ENCODE results near the gene LRRC23. TPM values are rescaled to one million over a fixed set of nuclear protein-coding genes. Genes with fewer than 3 reads are reported as not detected.

The LRRC23 gene
- total RNA-seq, 1 donor from 2014 or later = 8.6 TPM

DNA sequence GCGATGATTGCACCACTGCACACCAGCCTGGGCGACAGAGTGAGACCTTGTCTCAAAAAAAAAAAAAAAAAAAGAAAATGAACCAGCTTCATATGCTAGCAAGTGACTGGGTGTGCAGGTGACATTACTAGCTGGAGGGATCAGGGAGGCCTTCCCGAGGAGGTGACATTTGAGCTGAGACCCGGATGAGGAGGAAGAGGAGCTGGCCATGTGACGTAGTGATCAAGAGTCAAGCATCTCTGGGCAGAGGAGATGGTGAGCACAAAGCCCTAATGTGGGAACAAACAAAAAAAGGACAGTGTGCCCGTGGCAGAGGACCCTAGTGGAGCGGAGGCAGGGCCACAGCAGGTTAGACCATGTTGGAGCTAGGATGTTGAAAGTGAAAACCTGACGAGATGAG lies 43.0 kb downstream of the LRRC23 start:
- H3K36me3 ChIP-seq = no peaks in the 10 kb centered on the region
- H3K4me3 ChIP-seq = no peak overlapping the region
- no peaks in the 10 kb centered on the region for H3K9me3 ChIP-seq
- no peaks in the 10 kb centered on the region for H3K27me3 ChIP-seq
- peaks cover 30% of the 10 kb centered on the region for H3K4me1 ChIP-seq
- TF ChIP-seq, protein P1, sequence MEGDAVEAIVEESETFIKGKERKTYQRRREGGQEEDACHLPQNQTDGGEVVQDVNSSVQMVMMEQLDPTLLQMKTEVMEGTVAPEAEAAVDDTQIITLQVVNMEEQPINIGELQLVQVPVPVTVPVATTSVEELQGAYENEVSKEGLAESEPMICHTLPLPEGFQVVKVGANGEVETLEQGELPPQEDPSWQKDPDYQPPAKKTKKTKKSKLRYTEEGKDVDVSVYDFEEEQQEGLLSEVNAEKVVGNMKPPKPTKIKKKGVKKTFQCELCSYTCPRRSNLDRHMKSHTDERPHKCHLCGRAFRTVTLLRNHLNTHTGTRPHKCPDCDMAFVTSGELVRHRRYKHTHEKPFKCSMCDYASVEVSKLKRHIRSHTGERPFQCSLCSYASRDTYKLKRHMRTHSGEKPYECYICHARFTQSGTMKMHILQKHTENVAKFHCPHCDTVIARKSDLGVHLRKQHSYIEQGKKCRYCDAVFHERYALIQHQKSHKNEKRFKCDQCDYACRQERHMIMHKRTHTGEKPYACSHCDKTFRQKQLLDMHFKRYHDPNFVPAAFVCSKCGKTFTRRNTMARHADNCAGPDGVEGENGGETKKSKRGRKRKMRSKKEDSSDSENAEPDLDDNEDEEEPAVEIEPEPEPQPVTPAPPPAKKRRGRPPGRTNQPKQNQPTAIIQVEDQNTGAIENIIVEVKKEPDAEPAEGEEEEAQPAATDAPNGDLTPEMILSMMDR (IDR thresholded peaks at IDR 0.05) = no peak
- TF ChIP-seq POLR2A (IDR thresholded peaks at IDR 0.05) (no peak), POLR2AphosphoS5 (IDR thresholded peaks at IDR 0.05; ENCODE audit: insufficient read depth in 1 of 2, low read depth in 1 of 2) (no peak)
- no peak for DNase-seq (ENCODE audit: extremely low spot score in 2 of 2)
- intact Hi-C loops (cut with DNase I) = loop anchor here (5.0 kb wide), 1 partner anchor 165 kb away; no protein-coding TSS in a partner anchor
- no peak overlapping the region for H3K27ac ChIP-seq

DNA sequence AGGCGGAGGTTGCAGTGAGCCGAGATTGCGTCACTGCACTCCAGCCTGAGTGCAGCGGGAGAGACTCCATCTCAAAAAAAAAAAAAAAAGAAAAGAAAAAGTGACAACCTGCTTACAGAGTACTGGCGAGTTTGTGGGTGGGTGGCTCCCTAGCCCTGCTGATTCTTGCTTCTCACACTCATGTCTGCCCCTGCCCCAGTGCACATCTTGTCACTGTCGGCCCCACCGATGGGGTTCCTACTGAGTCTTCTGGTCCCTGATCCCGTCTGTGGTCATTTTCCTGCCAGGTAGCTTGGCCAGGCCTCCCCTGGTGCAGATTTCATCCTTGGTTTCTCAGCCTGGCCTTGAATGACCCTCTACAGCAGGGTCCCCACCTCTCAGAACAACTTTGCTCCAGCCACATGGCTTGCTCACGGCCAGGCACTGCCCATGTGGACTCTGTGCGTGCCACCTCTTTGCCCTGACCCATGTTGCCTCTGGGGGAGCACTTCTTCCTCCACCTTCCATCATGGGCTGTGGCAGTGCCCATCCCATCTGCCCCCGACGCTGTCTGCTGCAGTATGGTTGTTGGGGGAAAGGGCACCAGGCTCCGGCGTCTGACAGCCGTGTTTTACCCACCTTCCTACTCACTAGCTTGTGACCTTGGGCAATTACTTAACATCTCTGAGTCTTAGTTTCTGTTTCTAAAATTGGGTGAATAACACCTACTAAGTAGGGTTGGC lies 44.4 kb downstream of the LRRC23 start:
- no peak overlapping the region for H3K27ac ChIP-seq
- TF ChIP-seq, protein P1 (IDR thresholded peaks at IDR 0.05) = no peak
- no peak for TF ChIP-seq POLR2A (IDR thresholded peaks at IDR 0.05)
- TF ChIP-seq POLR2AphosphoS5 (IDR thresholded peaks at IDR 0.05; ENCODE audit: insufficient read depth in 1 of 2, low read depth in 1 of 2) = no peak
- intact Hi-C loops (cut with DNase I) = loop anchor here (5.0 kb wide), 1 partner anchor 163 kb away; no protein-coding TSS in a partner anchor

DNA sequence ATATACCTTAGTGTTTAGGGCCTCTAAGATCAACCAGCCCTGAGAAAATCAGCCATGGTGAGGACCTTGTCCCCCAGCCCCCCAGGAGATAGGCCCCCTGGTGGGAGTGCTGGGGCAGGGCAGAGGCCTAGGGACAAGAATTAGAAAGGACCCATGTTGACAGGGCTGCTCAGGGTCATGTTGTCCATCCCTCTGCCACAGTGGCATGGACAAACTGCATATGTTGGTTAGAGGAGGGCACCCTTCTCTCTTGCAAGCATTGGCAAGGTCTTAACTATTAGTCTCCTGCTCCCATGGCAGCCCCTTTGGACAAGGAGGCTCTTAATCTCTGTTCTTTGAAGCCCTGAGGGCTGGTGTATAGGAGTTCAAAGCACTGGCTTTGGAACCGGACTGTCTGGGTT lies 45.8 kb downstream of the LRRC23 start:
- H3K27ac ChIP-seq = no peak overlapping the region
- DNase-seq (ENCODE audit: extremely low spot score in 2 of 2) = no peak
- H3K4me1 ChIP-seq = peaks cover 23% of the 10 kb centered on the region
- no peaks in the 10 kb centered on the region for H3K9me3 ChIP-seq
- no peaks in the 10 kb centered on the region for H3K27me3 ChIP-seq
- no peaks in the 10 kb centered on the region for H3K36me3 ChIP-seq
- TF ChIP-seq POLR2A (IDR thresholded peaks at IDR 0.05) = no peak
- TF ChIP-seq, protein P1 (IDR thresholded peaks at IDR 0.05) = no peak
- no peak for TF ChIP-seq POLR2AphosphoS5 (IDR thresholded peaks at IDR 0.05; ENCODE audit: insufficient read depth in 1 of 2, low read depth in 1 of 2)
- intact Hi-C loops (cut with DNase I) = no loop called here
- H3K4me3 ChIP-seq = no peak overlapping the region

More for the DNA sequence above, 44.4 kb downstream of the LRRC23 start:
- no peaks in the 10 kb centered on the region for H3K36me3 ChIP-seq
- H3K4me1 ChIP-seq = peaks cover 23% of the 10 kb centered on the region
- H3K27me3 ChIP-seq = no peaks in the 10 kb centered on the region
- H3K4me3 ChIP-seq = no peak overlapping the region
- H3K9me3 ChIP-seq = no peaks in the 10 kb centered on the region
- DNase-seq (ENCODE audit: extremely low spot score in 2 of 2) = no peak

DNA sequence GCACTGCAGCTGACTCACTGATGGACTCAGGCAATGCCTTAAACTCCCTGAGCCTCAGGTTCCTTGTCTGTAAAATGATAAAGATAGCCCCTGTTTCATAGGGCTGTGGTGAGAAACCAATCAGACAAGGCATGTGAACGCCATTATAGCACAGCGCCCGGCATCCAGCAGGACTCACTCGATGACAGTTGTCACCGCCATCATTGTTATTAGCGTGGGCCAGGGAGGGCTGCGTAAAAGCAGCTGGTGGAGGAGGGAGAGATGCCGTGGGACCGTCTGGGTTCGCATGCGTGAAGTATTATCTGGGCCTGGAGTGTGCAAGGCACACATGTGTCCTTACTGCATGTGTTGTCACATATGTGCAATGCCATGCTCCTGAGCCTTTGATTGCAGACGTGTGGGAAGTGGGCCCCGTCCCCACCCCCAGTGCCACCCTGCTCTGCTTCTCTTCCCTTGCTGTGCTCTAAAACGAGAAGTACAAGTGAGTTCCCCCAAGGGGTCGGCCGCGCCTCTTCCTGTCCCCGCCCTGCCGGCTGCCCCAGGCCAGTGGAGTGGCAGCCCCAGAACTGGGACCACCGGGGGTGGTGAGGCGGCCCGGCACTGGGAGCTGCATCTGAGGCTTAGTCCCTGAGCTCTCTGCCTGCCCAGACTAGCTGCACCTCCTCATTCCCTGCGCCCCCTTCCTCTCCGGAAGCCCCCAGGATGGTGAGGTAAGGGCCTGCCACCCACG lies 46.4 kb downstream of the LRRC23 start, which contains the start of gene PTPN6:
PTPN6 (plus strand) TSS at position 546 of the 730 bp plus-strand sequence; CDS start at position 703, 157 bp downstream.
- TF ChIP-seq POLR2AphosphoS5 (IDR thresholded peaks at IDR 0.05; ENCODE audit: insufficient read depth in 1 of 2, low read depth in 1 of 2) (no peak), POLR2A (IDR thresholded peaks at IDR 0.05) (no peak)
- TF ChIP-seq, protein P1 (IDR thresholded peaks at IDR 0.05) = no peak
- Histone ChIP-seq H3K4me3 (peak within 1 kb of the TSS; percentile 26 to 37), H3K4me1 (peaks cover 17% of the 10 kb centered on the region), H3K36me3 (no peaks in the 10 kb centered on the region), H3K9me3 (no peaks in the 10 kb centered on the region), H3K27me3 (no peaks in the 10 kb centered on the region), H3K27ac (peak within 1 kb of the TSS; percentile 30)
- intact Hi-C loops (cut with DNase I) = no loop called here
- no peak for DNase-seq (ENCODE audit: extremely low spot score in 2 of 2)

Measured in vagina (tissue), 2 donors.